Loucy (cell line): ENCODE data around the gene SCFD2.

Experiments
- EZH2phosphoT487 ChIP-seq: fragments of 200-600 bp; IDR thresholded peaks from 2 replicates; pipeline ENCODE4 v1.6.1; 2018; ENCODE audit warnings: antibody characterized with exemption, mild to moderate bottlenecking, moderate library complexity, borderline replicate concordance
- TF ChIP-seq, protein P1 (sequence below): fragments of 200-600 bp; sonication (generic); conservative IDR thresholded peaks from 2 replicates; pipeline ENCODE4 v1.5.1; 2014; ENCODE audit warnings: mild to moderate bottlenecking, antibody characterized with exemption, low read length

GRCh38 chr4:53147711-53148110, 218.2 kb downstream of the SCFD2 start:
- TF ChIP-seq, protein P1, sequence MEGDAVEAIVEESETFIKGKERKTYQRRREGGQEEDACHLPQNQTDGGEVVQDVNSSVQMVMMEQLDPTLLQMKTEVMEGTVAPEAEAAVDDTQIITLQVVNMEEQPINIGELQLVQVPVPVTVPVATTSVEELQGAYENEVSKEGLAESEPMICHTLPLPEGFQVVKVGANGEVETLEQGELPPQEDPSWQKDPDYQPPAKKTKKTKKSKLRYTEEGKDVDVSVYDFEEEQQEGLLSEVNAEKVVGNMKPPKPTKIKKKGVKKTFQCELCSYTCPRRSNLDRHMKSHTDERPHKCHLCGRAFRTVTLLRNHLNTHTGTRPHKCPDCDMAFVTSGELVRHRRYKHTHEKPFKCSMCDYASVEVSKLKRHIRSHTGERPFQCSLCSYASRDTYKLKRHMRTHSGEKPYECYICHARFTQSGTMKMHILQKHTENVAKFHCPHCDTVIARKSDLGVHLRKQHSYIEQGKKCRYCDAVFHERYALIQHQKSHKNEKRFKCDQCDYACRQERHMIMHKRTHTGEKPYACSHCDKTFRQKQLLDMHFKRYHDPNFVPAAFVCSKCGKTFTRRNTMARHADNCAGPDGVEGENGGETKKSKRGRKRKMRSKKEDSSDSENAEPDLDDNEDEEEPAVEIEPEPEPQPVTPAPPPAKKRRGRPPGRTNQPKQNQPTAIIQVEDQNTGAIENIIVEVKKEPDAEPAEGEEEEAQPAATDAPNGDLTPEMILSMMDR = no peak
- TF ChIP-seq EZH2phosphoT487 = no peak
